ENCODE measurements around the gene HRAS. TPM values are rescaled to one million over a fixed set of nuclear protein-coding genes. Genes with fewer than 3 reads are reported as not detected.

The HRAS gene
- total RNA-seq, 1 experiment from 2014 or later: 104 TPM

DNA sequence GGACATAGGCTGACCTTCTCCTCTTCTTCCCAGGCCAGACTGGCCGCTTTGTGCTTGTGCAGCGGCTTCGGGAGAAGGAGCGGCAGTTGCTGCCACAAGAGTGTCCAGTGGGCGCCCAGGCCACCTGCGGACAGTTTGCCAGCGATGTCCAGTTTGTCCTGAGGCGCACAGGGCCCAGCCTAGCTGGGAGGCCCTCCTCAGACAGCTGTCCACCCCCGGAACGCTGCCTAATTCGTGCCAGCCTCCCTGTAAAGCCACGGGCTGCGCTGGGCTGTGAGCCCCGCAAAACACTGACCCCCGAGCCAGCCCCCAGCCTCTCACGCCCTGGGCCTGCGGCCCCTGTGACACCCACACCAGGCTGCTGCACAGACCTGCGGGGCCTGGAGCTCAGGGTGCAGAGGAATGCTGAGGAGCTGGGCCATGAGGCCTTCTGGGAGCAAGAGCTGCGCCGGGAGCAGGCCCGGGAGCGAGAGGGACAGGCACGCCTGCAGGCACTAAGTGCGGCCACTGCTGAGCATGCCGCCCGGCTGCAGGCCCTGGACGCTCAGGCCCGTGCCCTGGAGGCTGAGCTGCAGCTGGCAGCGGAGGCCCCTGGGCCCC is 26.8 kb upstream of the HRAS start:
- H3K4me1 ChIP-seq (ENCODE audit: control insufficient read depth in 1 of 2, insufficient read depth in 2 of 2, low read length in 2 of 2): peaks cover 23 to 55% of the 10 kb centered on the region in 2 experiments
- H3K27me3 ChIP-seq (ENCODE audit: insufficient read depth, low read length): no peaks in the 10 kb centered on the region
- POLR2A ChIA-PET: no interaction called here
- H2AFZ ChIP-seq (ENCODE audit: low read depth, low read length, poor library complexity, severe bottlenecking): no peak overlapping the region
- peak overlapping the region; percentile 65 to 92 for H3K4me3 ChIP-seq (replicated peaks in 1 of 2; ENCODE audit: low read depth in 1 of 2, low read length in 2 of 2)
- H3K9me3 ChIP-seq (ENCODE audit: control insufficient read depth in 1 of 2, insufficient read depth in 1 of 2, low read depth in 1 of 2, low read length in 2 of 2): no peaks in the 10 kb centered on the region
- no TSS peak for BruUV-seq (replicated peaks)
- intact Hi-C loops (cut with micrococcal nuclease): no loop called here
- H3K9me2 ChIP-seq (ENCODE audit: insufficient read depth): no peaks in the 10 kb centered on the region
- CTCF ChIA-PET: no interaction called here
- peak overlapping the region; percentile 93 for H3K27ac ChIP-seq (ENCODE audit: low read depth, low read length)
- peak overlapping the region; percentile 84 for H3K9ac ChIP-seq (ENCODE audit: low read length)
- 0 out of 4 replicates have a peak, but pooled peaks cover 0 to 3% of the 10 kb centered on the region in 2 experiments for H3K36me3 ChIP-seq (ENCODE audit: control insufficient read depth in 1 of 2, insufficient read depth in 2 of 2, low read length in 2 of 2)
- no peaks in the 10 kb centered on the region for H4K20me1 ChIP-seq (ENCODE audit: insufficient read depth)
- DNase-seq (ENCODE audit: low read depth, low spot score) (no peak), ATAC-seq (no peak)
- RAD21 ChIA-PET (ENCODE audit: low non-redundant PET in 1 of 2, low total read pairs in 2 of 2, uncharacterized antibody in 2 of 2, unreplicated experiment in 2 of 2): no interaction called here
- H3K4me2 ChIP-seq (ENCODE audit: low read length): peak overlapping the region; percentile 91
- TF ChIP-seq, protein P1, sequence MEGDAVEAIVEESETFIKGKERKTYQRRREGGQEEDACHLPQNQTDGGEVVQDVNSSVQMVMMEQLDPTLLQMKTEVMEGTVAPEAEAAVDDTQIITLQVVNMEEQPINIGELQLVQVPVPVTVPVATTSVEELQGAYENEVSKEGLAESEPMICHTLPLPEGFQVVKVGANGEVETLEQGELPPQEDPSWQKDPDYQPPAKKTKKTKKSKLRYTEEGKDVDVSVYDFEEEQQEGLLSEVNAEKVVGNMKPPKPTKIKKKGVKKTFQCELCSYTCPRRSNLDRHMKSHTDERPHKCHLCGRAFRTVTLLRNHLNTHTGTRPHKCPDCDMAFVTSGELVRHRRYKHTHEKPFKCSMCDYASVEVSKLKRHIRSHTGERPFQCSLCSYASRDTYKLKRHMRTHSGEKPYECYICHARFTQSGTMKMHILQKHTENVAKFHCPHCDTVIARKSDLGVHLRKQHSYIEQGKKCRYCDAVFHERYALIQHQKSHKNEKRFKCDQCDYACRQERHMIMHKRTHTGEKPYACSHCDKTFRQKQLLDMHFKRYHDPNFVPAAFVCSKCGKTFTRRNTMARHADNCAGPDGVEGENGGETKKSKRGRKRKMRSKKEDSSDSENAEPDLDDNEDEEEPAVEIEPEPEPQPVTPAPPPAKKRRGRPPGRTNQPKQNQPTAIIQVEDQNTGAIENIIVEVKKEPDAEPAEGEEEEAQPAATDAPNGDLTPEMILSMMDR (IDR thresholded peaks at IDR 0.05 in 2 of 3, conservative IDR thresholded peaks at IDR 0.05 in 1 of 3; ENCODE audit: borderline replicate concordance in 1 of 3, insufficient read depth in 1 of 3, low read depth in 2 of 3, low read length in 2 of 3): no peak
- no peak for TF ChIP-seq CEBPB (IDR thresholded peaks at IDR 0.05; ENCODE audit: low read depth)
- no peak for TF ChIP-seq EZH2phosphoT487 (IDR thresholded peaks at IDR 0.05; ENCODE audit: borderline replicate concordance)
- no peak for TF ChIP-seq SRF (IDR thresholded peaks at IDR 0.05; ENCODE audit: low read depth)
- TF ChIP-seq SIN3A (IDR thresholded peaks at IDR 0.05; ENCODE audit: low read depth): no peak
- TF ChIP-seq JUND (IDR thresholded peaks at IDR 0.05): no peak
- H3K79me2 ChIP-seq (ENCODE audit: insufficient read depth, low read length): peaks cover 15% of the 10 kb centered on the region

Data from HCT116 (cell line).